Middle frontal gyrus (tissue), 1 donor: Measurements from ENCODE around the gene ANKRD34A.

Experiments used
- DNase-seq: peaks from one replicate; pipeline ENCODE4 v3.0.0-alpha.2; 2015; ENCODE audit warnings: low spot score; ENCODE audit errors: extremely low spot score

ANKRD34A gene

DNA sequence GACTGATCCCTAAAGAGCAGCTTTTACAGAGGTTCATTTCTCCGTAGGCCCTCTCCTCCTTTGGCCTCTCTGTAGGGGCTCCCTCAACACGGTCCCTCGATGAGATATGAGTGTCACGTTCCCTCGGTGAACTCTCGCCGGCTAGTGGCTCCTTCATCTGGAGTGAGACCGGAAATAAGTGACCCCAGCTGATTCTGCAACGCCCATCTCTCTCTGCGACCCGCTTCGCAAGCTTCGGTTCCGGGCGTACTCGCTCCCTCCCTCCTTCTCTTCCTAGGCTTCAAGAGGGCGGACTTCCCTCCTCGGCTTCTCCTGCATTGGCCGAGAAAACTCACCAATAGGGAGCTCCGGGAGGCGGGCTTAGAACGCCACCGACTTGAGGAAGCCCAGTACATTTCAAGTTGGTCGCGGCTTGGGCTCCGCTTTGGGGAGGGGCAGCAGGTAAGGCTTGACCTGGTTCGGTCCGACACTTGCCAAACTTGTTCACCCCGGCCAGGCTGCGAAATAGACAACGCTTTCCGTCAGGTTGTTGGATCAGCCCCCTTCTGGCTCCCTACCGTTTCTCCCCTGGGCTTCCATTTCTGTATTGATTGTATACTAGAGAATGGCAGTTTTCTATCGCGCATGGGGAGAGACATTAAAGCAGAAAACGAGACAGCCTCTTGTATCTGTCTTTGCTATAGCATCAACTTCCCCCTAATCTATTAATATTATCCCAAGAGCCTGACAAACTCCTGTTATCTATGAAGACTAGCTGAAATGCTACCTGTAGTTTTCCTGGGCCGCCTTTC is at the start of gene ANKRD34A, which contains the start of gene POLR3GL:
Gene ANKRD34A, minus strand, starts transcription at position 248 of the 791 bp plus-strand sequence. CDS start 2,816 bp downstream, outside the sequence.
Gene POLR3GL, plus strand, starts transcription at position 363 of the 791 bp plus-strand sequence. CDS start 10,176 bp downstream, outside the sequence.
- peak; percentile 93 for DNase-seq

- DNase-seq, result no peak
Observed at GRCh38 chr1:146013559-146013922, 49.2 kb upstream of the ANKRD34A start.

- peak; percentile 31 for DNase-seq
Observed at GRCh38 chr1:146012703-146013558, 48.6 kb upstream of the ANKRD34A start.

GRCh38 chr1:146010126-146010738 is 45.9 kb upstream of the ANKRD34A start:
- no peak for DNase-seq

DNA sequence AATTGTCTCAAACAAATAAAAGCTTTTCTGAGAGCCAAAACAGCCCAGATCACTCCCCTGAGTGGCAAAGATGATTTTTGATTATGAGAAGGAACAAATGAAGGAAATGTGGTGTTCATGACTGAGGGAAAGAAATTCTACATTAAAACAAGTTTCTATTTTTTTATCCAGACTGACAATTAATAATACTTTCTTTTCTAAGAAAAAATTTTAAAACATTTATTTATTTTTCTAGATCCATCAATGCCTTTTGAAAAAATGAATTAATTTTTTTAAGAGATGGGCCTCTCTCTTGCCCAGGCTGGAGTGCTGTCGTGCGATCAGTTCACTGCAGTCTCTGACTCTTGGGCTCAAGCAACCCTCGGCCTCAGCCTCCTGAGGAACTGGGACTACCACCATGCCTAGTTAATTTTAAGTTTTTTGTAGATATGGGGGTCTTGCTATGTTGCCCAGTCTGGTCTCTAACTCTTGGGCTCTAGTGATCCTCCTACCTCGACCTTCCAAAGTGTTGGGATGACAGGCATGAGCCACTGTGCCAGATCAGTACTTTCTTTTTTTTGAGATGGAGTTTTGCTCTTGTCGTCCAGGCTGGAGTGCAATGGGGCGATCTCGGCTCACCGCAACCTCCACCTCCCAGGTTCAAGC is 43.2 kb upstream of the ANKRD34A start:
- no peak for DNase-seq

DNA sequence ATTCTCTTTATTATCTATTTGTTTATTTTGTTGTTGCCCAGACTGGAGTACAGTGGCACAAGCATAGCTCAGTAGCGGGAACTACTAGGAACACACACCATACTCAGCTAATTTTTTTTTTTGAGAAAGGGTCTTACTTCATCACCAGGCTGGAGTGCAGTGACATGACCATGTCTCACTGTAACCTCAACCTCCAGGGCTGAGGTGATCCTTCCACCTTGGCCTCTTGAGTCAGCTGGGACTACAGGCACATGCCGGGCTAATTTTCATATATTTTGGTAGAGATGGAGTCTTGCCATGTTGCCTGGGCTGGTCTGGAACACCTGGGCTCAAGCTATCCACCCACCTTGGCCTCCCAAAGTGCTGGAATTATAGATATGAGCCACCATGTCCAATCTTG is 37.3 kb upstream of the ANKRD34A start:
- no peak for DNase-seq

DNA sequence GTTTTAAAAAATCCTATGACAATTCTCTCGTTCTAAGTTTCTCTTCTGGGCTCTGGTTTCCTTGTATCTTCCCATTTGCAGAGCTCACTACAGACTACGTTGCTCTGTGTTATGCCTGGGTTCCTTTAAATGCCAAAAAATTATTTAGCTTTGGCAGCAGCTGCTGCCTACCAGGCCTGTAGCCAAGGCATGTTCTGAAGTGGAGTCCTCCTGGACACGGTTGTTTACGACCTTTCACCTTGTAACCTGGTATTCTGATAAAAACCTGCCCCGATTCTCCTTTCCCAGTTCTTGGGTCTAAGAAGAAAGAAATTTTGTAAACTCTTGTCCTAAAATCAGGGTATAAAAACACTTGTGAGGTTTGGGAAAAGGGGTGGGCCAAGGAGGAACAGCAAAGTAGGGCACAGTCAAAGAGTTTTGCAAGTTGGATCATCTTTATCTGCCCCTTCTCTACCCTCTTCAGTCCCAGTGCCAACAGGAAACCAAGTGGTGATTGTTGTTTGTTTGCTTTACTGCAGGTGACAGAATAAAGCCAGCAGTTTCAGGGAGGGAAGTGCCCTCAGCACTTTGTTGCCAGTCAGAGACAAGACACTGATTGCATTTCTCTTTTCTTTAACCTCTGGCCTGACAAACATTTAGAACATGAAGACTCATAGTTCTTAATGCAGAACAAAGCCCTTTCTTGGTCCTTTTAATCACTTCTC is 35.1 kb upstream of the ANKRD34A start:
- no peak for DNase-seq

- no peak for DNase-seq
Observed at GRCh38 chr1:145997718-145998023, 33.3 kb upstream of the ANKRD34A start.

DNA sequence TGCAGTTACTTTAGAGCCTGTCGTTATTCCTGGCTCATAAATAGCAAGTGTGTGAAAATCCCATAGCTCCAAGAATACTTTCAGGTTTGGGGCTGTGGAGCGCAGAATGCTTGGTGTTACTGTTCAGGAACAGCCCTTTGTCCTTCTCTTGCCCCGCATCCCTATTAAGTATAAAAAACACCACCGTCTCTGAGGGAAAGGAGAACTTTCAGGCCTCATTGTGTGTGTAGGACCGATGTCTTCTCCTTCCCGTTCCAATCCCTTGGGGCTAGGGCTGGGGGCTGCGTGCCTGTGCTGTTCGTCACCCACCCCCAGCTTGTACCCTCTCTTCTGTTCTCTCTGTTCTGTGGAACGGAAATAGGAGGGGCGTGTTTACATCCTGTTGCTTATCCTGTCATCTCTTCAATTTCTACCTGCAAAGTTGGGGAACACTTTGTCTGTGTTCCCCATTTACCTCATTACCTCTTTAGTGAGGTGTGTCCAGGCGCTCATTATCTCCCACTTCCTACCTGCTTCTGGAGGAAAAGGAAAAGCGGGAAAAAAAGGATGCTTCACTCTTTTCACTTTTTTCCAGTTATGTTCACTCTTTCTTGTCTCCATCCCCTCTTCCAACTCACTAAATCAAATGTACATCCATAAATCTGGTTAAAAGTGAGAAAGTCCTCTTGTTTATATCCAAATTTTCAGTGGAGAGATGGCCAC is 32.8 kb upstream of the ANKRD34A start:
- no peak for DNase-seq

- peak; percentile 96 for DNase-seq
Observed at GRCh38 chr1:145996433-145997015, 32.1 kb upstream of the ANKRD34A start, which contains the start of gene TXNIP. TSS of gene TXNIP (minus strand) at chr1:145996579. CDS start at chr1:145996266, 313 bp downstream.

DNA sequence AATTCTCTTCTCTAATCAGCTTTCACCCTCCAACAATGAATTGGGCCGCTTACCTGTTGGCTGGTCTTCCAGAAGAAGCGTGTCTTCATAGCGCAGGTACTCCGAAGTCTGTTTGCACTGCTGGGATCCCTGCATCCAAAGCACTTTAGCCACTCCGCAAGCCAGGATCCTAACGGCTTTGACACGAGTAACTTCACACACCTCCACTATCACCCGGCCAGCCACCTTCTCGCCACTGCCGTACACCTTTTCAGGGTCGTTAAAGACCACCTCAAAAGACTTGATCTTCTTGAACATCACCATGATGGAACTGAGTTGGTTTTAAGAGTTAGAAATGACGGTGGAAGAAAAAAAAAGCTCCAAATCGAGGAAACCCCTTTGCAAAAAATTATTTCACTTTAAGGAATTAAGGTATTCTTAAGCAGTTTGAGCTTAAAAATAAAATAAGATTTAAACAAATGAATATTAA is 31.6 kb upstream of the ANKRD34A start:
- DNase-seq, result no peak

DNA sequence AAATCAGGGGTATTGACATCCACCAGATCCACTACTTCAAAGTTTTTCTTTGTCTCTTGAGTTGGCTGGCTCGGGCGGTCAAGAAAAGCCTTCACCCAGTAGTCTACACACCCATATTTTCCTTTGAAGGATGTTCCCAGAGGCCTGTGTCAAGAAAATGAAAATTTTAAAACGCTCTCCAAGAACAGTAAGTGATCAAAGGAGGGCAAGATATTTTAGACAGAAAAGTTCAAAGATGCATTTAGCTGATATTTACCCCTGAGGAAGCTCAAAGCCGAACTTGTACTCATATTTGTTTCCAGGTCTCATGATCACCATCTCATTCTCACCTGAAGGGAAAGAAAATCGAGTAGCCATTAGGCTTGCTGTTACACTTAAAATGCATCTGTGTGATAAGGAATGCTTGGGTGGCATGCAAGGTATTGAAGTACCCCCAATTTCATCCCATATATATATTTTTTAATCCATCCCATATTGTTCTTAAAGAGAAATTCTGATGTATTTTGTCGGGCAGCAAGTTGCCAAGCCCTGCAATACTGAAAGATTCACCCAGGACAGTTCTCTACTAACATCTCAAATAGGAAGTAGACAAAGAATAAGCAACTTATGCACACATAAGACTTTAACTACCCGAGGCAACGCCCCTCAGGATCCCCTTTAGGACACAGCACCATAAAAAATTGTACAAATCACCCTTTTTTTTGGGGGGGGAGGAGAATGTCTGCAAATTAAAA is 30.9 kb upstream of the ANKRD34A start:
- no peak for DNase-seq

GRCh38 chr1:145994391-145995120 is 30.2 kb upstream of the ANKRD34A start:
- no peak for DNase-seq

- no peak for DNase-seq
Observed at GRCh38 chr1:145993618-145994390, 29.4 kb upstream of the ANKRD34A start.

GRCh38 chr1:145992958-145993617 is 28.7 kb upstream of the ANKRD34A start:
- no peak for DNase-seq

GRCh38 chr1:145992502-145992936 is 28.1 kb upstream of the ANKRD34A start:
- no peak for DNase-seq
